Left ventricle myocardium inferior (tissue), 1 donor: Measurements from ENCODE around the gene ADAM19. TPM values are rescaled to one million over a fixed set of nuclear protein-coding genes. Genes with fewer than 3 reads are reported as not detected.

Experiments used
- DNase-seq: peaks from one replicate; pipeline ENCODE4 v3.0.0-alpha.2; 2020
- H3K27ac ChIP-seq: fragments of 200-600 bp; replicated peaks from 2 replicates; pipeline ENCODE4 v1.8.0; 2021
- H3K27me3 ChIP-seq: fragments of 200-600 bp; 2 replicates; pipeline ENCODE4 v1.8.0; 2021; ENCODE audit warnings: low read depth
- H3K36me3 ChIP-seq: fragments of 200-600 bp; 2 replicates; pipeline ENCODE4 v1.8.0; 2021
- H3K4me1 ChIP-seq: fragments of 200-600 bp; 2 replicates; pipeline ENCODE4 v1.8.0; 2021
- H3K4me3 ChIP-seq: fragments of 200-600 bp; 2 replicates; pipeline ENCODE4 v1.8.0; 2021; ENCODE audit warnings: mild to moderate bottlenecking, moderate library complexity
- H3K9me3 ChIP-seq: fragments of 200-600 bp; replicated peaks from 2 replicates; pipeline ENCODE4 v1.8.0; 2021
- intact Hi-C: fragments of 100-400 bp; cut with micrococcal nuclease; formaldehyde crosslinking; loops from one replicate; pipeline ENCODE4 v1.11.0; 2022
- total RNA-seq: library from RNA; stranded (reverse); fragmentation: NEBNext Ultra II Directional; extraction: Animal tissue kit (Norgen Biotek cat#: 25700); gene quantifications from one replicate; pipeline ENCODE4 v1.2.1, GENCODE V29; 2021
- TF ChIP-seq, protein P1 (sequence below): fragments of 200-600 bp; IDR thresholded peaks from 2 replicates; pipeline ENCODE4 v1.8.0; 2021; ENCODE audit warnings: antibody characterized with exemption, mild to moderate bottlenecking, borderline replicate concordance
- donor health status: DM: no; HTN: yes; CAD: no; lungs with severe emphysema.

ADAM19 gene
- total RNA-seq, 1 donor from 2014 or later: 17.7 TPM

DNA sequence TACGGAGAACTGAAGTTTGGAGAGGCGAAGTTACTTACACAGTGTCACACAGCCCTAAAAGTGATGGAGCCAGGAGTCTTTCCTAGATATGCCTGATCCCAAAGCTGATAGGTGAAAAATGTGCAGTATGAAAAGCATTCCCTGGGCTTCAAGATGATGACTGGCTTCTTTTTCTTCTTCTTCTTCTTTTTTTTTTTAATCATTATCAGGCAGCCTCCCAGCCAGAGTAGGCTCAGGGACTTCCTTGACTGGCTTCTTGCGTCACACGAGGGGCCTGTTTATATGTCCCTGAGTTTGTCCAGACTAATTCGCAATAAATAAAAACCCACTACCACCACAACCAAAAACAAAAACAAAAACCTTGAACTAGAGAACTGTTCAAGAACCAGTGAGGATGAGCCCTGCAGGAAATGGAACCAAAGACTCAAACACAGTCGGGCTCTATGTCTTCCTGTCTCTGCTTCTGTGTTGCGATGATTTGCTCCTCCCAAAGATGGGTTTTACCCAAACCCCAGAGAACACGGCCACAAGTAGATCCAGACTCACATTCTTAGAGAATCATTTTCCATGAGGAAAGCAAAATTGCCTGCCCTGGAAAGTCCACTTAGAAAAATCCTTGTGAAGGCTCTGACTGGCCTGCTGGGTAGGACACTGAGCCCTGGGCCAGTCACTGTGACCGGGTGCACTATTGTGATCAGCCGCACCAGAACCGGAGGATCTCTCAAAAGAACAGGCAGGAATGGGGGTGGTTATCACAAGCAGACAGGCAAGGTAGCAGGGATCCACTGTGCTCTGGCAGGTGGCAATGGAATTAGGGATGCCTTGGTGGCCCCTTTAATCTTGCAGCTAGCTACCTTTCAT is 38.0 kb upstream of the ADAM19 start:
- Histone ChIP-seq H3K36me3 (no peaks in the 10 kb centered on the region), H3K9me3 (no peaks in the 10 kb centered on the region), H3K27ac (no peak overlapping the region), H3K4me1 (no peaks in the 10 kb centered on the region), H3K4me3 (no peak overlapping the region), H3K27me3 (peaks cover 5% of the 10 kb centered on the region)
- TF ChIP-seq, protein P1, sequence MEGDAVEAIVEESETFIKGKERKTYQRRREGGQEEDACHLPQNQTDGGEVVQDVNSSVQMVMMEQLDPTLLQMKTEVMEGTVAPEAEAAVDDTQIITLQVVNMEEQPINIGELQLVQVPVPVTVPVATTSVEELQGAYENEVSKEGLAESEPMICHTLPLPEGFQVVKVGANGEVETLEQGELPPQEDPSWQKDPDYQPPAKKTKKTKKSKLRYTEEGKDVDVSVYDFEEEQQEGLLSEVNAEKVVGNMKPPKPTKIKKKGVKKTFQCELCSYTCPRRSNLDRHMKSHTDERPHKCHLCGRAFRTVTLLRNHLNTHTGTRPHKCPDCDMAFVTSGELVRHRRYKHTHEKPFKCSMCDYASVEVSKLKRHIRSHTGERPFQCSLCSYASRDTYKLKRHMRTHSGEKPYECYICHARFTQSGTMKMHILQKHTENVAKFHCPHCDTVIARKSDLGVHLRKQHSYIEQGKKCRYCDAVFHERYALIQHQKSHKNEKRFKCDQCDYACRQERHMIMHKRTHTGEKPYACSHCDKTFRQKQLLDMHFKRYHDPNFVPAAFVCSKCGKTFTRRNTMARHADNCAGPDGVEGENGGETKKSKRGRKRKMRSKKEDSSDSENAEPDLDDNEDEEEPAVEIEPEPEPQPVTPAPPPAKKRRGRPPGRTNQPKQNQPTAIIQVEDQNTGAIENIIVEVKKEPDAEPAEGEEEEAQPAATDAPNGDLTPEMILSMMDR: no peak
- intact Hi-C loops: no loop called here
- no peak for DNase-seq

DNA sequence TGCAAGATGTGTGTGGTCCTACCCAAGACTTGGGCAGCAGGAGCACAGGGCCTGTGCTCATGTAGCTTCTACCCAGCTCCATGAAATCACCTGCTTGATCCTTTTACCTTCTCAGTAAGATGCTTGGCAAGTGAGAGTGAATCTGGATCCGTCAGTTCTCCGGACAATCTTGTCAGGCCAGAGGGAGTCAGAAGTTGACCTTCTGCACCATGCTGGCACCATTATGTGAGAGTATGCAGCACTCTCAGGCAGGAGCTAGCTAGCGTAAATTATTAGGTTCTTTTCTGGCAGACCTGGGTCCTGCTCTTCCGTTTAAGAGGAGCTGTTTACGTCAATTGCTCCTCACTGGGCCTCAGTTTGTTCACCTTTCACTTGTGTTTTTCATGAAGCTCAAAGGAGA is 37.0 kb upstream of the ADAM19 start:
- H3K27me3 ChIP-seq: peaks cover 5% of the 10 kb centered on the region
- H3K4me3 ChIP-seq: no peak overlapping the region
- no peak overlapping the region for H3K27ac ChIP-seq
- no peaks in the 10 kb centered on the region for H3K4me1 ChIP-seq
- intact Hi-C loops: no loop called here
- H3K36me3 ChIP-seq: no peaks in the 10 kb centered on the region
- DNase-seq: no peak
- TF ChIP-seq, protein P1: no peak
- no peaks in the 10 kb centered on the region for H3K9me3 ChIP-seq

DNA sequence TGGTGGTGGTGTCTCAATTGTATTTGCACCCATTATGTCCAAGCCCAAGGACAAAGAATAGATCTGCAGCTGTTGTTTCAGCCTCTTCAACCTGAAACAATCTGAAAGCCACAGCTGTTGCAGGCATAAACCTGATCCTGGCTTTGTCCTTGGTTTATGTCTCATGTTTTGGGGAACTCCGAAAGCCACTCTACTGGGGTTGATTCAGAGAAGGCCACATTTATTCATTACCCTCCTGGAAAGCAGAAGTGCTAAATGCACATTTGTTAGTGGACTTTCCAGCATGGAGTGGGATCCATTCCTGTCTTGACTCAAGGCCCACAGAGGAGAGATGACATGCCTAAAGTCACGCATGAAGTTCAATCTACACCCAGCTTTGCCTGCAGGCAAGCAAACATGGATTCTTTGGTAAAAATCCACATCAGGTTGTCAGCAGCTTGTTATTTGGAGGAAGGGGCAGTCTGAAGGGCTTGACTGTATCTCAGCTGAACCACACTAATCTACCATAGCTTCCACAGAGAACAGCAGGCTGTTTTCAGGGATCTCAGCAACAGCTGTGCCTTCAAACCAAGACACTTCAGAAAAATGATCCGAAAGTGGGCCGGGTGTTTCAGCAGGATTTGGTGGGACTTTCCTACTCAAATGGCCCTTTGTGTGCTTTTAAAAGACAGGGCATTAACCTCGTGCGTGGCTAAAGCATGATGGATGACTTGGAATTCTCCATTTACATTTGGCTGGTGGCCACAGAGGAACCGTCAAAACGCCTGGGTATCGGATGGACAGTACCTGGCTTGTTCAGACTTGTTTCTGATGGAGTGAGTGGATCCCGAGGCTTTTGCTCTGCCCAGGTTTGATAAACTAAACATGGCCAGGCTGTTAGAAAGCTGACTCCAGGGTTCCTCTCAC is 36.2 kb upstream of the ADAM19 start:
- intact Hi-C loops: no loop called here
- no peak for DNase-seq
- TF ChIP-seq, protein P1: no peak

DNA sequence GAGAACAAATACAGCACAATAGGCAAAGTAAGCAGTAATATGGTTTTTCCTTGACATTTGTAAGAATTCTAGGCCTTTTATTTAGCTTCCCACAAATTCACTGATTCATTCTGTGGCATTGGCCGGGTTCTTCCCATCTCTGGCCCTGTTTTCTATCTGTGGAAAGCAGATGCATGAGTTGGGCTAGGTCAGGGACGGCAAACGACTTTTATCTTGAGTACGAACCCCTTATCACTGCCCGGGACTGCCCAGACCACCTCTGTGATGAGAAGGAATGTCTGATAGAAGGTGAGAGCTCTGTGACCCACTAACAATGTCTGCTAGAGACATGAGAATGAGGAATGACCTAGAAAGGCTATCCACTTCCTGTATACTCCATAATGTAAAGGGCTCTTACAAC is 35.4 kb upstream of the ADAM19 start:
- intact Hi-C loops: no loop called here
- H3K36me3 ChIP-seq: no peaks in the 10 kb centered on the region
- H3K9me3 ChIP-seq: no peaks in the 10 kb centered on the region
- TF ChIP-seq, protein P1: no peak
- peaks cover 5% of the 10 kb centered on the region for H3K27me3 ChIP-seq
- no peak overlapping the region for H3K27ac ChIP-seq
- H3K4me3 ChIP-seq: no peak overlapping the region
- H3K4me1 ChIP-seq: no peaks in the 10 kb centered on the region
- DNase-seq: no peak

More for the DNA sequence above, 36.2 kb upstream of the ADAM19 start:
- Histone ChIP-seq H3K4me1 (no peaks in the 10 kb centered on the region), H3K27me3 (peaks cover 5% of the 10 kb centered on the region), H3K36me3 (no peaks in the 10 kb centered on the region), H3K9me3 (no peaks in the 10 kb centered on the region), H3K4me3 (no peak overlapping the region), H3K27ac (no peak overlapping the region)

DNA sequence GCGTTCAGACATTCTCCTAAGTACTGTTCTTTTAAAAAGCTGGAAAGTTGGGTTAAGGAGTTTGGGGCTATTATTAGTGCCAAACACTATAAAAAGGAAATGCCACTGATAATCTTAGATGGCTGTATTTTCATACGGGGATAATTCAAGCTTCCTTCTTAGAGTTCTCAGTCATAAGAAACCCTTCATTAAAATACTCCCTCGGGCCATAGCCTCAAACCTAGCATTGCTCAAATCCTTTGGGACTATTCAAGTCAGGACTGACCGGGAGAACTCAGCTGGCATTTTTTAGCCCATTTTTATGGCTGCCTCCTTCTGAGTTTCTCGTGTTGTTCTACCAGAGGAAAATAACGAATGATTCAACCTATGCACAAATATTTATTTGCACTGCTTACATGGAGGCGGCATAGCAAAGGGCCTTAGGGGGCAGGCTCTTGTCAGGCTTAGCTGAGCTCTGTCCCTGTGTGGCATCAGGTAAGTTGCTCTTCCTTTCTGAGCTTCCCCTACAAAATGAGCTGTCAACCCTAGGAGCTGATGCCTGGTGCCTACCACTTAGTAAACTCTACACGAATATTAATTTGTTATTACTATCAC is 33.5 kb upstream of the ADAM19 start:
- H3K36me3 ChIP-seq: no peaks in the 10 kb centered on the region
- H3K27me3 ChIP-seq: no peaks in the 10 kb centered on the region
- TF ChIP-seq, protein P1: no peak
- intact Hi-C loops: no loop called here
- H3K4me1 ChIP-seq: no peaks in the 10 kb centered on the region
- no peaks in the 10 kb centered on the region for H3K9me3 ChIP-seq
- DNase-seq: no peak
- H3K27ac ChIP-seq: no peak overlapping the region
- H3K4me3 ChIP-seq: no peak overlapping the region
